NCI-H1417 (cell line): Measurements from ENCODE around the gene LRSAM1.

Experiments
- DNase-seq, 3 experiments: peaks; one replicate each; lab custom pipeline; 2025; lab: John Stamatoyannopoulos, UW

LRSAM1 gene

DNA sequence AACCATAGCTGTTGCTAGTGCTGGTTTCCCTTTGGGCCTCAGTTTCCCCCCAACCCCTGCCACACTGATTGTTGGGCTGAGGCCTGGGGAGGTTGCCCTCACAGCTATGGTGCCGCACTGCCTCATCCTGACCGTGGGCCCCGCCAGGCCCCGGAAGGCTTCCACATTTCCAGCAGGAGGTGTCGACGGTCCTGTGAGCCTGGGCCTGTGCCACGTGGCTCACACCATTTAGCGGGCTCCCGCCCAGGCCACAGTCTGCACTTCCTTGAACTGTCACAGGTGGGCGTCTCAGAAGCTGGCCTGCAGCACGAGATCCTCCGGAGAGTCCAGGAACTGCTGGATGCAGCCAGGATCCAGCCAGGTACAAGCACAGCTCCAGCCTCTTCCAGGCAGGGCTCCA is 45.7 kb downstream of the LRSAM1 start:
- no peak for DNase-seq

DNA sequence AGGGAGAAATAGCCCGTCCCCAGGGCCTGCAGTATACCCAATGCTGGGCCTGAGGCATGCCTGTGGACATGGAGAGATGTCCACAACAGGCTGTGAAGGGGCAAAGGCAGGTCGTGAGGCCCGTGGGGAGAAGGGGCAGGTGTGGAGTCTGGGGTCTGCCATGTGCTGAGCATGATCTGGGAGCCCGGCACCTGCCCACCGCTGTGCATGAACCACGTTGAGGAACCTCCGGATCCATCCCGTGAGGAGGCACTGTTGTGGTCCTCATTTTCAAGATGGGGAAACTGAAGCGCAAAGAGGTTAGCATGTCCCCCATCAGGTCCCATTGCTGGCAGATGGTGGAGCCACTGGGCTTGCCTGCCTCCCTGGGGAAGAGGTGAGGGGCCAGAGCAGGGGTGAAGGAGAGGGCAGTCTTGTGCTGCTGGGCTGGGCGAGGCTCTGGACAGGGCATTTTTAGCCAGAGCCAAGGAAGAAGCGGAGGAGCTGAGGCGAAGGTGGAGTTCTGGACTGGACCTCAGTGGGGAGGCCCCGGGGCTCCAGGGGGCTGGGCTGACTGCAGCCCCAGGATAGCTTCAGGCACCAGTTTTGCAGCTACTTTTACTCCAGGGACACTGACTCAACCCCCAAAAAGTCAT is 46.5 kb downstream of the LRSAM1 start:
- DNase-seq: no peak

- no peak for DNase-seq
These were observed 47.0 kb downstream of the LRSAM1 start for GRCh38 chr9:127498298-127498697.

- DNase-seq: peak in 2 of 3 experiments; percentile 44 to 75
These were observed 49.1 kb downstream of the LRSAM1 start for GRCh38 chr9:127500399-127500798.

DNA sequence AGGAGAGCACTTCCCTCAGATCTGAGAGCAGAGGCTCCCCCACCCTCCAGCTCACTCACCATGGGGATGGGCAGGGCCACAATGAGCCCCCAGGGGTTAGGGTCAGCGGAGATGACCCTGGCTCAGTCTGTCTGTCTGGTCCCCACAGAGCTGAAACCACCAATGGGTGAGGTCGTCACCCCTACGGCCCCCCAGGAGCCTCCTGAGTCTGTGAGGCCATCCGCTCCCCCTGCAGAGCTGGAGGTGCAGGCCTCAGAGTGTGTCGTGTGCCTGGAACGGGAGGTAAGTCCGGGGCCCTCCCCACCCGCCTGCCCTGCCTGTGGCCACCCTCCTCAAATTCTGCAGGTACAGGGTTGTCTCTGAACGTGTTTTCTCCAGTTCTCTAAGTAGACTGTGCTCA is 49.6 kb downstream of the LRSAM1 start:
- DNase-seq: no peak

- DNase-seq: no peak
These were observed 50.6 kb downstream of the LRSAM1 start for GRCh38 chr9:127501821-127502343.

DNA sequence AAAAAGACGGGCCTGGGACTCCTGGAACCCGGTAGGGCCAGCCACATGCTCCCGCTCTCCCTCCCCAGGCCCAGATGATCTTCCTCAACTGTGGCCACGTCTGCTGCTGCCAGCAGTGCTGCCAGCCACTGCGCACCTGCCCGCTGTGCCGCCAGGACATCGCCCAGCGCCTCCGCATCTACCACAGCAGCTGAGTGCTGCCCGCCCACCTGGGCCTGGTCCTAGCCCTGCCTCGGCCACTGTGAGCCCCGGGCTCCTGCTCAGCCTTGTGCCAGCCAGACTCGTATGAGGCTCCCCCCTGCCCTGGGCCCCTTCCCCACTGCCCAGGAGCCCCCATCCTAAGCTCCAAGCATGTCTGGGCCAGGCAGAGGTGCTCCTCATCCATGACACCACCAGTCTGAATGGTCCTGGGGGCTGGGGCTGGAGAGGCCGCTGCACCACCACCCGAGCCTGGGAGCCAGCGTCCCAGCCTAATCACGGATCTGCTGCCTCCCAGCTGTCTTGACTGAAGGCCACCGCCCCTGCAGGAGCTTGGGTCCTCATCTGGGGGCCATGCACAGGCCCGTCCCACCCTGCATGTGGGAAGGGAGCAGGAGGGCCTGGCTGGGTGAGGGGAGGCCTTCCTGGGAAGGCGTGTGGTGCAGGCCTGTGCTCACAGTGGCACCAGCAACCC is 51.5 kb downstream of the LRSAM1 start:
- no peak for DNase-seq

- no peak for DNase-seq
These were observed 52.1 kb downstream of the LRSAM1 start for GRCh38 chr9:127503379-127503921.

DNA sequence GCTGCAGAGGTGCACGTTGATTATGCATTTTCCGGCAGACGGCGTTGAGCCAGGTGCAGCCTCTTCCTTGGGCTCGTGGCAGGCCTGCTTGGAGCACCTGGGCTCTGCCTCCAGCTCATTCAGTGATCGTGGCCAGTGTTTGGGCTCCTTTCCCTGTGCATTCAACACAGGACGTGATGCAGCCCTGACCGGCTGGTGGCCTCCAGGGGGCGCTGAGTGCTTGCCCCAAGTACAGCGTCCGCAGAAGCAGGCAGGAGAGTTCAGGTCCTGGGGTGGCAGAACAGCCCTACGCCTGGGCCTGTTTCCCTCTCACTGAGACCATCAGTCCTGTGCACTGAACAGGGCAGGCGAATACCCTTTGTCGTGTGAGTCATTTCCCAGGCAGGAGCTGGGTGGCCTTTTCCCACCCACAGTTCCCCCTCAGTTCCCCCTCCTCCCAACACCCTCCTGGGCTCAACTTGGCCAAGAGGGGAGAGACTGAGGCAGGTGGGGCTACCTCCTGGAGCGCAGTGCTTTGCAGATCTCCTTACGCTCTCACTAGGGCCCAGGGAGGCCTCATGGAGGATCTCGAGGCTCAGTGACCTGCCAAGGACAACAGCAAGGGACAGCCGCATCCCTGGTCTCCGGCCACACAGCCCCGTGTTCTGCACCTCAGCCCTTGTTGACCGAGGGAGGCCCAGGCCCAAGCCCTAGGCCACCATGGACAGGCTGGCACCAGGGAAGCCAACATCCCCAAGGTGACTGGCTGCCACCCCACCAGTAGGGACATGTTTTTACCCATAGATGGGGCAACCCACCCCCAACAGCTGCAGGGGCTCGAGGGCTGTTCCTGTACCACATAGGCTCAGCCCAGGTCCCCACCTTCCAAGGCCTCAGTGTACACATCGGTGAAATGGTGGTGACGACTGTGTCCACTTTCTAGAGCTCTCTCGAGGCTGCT is 52.9 kb downstream of the LRSAM1 start:
- DNase-seq: peak; percentile 44 to 79 (median 49)

DNA sequence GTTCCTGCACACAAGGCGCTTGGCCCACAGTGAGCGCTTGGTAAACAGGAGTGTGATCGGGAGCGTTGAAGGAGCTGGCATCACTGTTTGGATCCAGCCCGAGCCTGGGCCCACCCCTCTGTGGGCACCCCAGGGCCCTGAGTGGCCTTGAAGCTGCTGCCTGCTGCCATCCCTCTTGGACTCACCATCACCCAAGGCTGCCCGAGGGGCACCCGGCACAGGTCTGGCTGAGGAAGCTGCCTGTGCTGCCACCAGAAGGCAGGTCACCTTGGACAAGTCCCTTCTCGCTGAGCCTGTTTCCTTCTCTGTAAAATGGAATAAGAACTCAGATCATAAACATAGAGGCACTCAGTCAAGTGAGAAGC is 53.6 kb downstream of the LRSAM1 start:
- no peak for DNase-seq

GRCh38 chr9:127505396-127506116 is 54.2 kb downstream of the LRSAM1 start:
- peak in 2 of 3 experiments; percentile 24 to 35 for DNase-seq

- no peak for DNase-seq
These were observed 55.0 kb downstream of the LRSAM1 start for GRCh38 chr9:127506117-127506813.

DNA sequence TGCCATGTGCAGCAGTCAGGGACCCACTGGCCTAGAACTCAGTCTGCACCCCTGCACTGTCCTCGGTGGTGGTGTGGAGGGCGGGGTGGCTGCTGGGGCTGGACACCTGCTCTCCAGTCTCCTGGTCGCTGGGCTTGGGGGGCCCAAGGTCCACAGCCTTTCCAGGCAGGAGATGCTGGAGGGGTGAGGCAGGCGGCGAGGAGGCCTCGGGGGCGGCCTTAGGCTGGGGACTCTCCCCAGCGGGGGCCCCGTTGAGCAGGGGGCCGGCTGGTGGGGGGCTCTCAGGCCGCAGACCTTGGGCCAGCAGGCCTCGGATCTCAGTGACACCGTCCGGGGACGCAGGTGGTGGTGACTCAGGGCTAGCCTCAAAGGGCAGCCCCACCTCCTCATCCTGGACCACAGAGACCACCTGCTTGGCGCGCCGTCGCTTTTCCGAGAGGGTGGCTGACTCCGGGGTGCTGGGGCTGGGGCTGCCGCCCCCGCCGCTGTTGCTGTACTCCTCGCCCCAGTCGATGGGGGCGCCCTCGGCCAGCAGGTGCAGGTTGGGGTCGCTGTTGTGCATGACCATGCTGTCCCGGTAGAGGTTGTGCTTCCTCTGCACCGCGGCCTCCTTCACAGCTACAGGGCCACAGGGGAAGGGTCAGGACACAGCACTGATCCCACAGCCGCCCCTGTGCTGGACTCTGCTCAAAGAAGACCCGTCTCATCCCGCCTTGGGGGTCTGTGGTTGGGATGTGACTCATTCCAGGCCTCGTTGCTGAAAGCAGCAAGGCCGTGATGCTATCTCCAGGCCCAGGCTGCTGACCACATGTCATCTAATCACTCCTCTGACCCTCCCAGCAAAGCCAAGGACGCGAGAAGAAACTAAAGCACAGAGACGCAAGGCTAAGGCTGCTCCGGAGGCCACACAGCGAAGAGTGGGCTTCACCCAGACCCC is 55.8 kb downstream of the LRSAM1 start:
- no peak for DNase-seq

- DNase-seq: no peak
These were observed 56.7 kb downstream of the LRSAM1 start for GRCh38 chr9:127507751-127508648.

- DNase-seq: no peak
These were observed 57.6 kb downstream of the LRSAM1 start for GRCh38 chr9:127508901-127509260.

DNA sequence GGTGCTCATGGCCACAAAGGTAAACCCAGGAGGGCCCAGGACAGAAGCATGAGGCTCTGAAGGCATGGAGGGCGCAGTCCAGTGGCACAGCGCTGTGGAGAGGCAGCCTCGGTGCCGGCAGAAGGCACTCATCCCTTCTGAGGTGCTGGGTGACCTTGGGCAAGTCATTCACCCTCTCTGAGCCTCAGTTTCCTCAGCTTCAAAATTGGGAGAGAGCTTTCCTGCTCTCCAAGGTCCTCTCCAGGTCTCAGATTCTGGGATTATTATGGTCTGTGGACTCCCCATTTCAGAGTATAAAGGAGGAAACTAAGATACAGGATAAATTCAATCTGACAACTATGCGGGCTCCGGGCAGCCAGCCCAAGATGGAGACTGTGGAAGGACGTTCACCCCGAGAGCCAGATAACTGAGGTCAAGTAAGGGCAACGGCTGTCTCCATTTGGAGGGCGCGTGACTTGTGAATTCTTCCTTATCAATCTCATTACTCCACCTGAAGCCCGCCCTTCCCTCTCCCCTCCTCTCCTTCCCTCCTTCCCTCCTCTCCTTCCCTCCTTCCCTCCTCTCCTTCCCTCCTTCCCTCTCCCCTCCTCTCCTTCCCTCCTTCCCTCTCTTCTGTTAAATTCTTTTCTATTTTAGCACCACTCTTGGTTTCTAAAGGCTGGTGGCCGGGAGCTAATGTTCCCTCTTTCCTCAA is 58.1 kb downstream of the LRSAM1 start:
- no peak for DNase-seq

DNA sequence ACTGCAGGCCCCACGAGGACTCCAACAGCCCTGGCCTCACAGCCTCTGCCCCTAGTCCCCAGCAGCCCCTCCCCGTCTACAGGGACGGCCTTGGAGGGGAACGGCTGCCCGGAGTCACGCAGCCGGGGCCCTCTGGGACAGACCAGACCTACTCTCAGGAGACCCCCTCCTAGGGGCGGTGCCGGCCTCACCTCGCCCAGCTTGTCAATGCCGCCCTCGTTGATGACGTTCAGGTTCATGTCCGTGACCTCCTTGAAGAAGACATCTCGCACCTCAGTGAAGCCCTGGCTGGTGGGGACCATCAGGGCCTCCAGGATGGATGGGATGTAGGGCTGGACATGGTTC is 58.6 kb downstream of the LRSAM1 start:
- no peak for DNase-seq

GRCh38 chr9:127514468-127514867 is 63.2 kb downstream of the LRSAM1 start:
- no peak for DNase-seq
